GM23248 (cell line): ENCODE measurements around the gene KIAA1191. TPM values are rescaled to one million over a fixed set of nuclear protein-coding genes. Genes with fewer than 3 reads are reported as not detected.

Experiments used
- DNase-seq: peaks from one replicate; pipeline ENCODE4 v3.0.0-alpha.2; 2015
- H2AFZ ChIP-seq: fragments of 200-600 bp; sonication (generic); 2 replicates; pipeline ENCODE4 v1.6.1; 2016; ENCODE audit warnings: antibody characterized with exemption
- H3F3A ChIP-seq: fragments of 200-600 bp; sonication (generic); 2 replicates; pipeline ENCODE4 v1.6.1; 2016; ENCODE audit warnings: mild to moderate bottlenecking, antibody characterized with exemption, mixed run types; ENCODE audit not compliant: insufficient read depth
- H3K27ac ChIP-seq: fragments of 200-600 bp; sonication (generic); 2 replicates; pipeline ENCODE4 v1.5.1; 2016; ENCODE audit warnings: mild to moderate bottlenecking
- H3K27me3 ChIP-seq: fragments of 200-600 bp; sonication (generic); replicated peaks from 2 replicates; pipeline ENCODE4 v1.6.1; 2016; ENCODE audit warnings: mild to moderate bottlenecking; ENCODE audit not compliant: insufficient read depth
- H3K36me3 ChIP-seq: fragments of 200-600 bp; sonication (generic); 2 replicates; pipeline ENCODE4 v1.6.1; 2016; ENCODE audit warnings: low read depth, mild to moderate bottlenecking
- H3K4me1 ChIP-seq: fragments of 200-600 bp; sonication (generic); 2 replicates; pipeline ENCODE4 v1.6.1; 2016; ENCODE audit warnings: mild to moderate bottlenecking; ENCODE audit not compliant: insufficient read depth
- H3K4me2 ChIP-seq: fragments of 200-600 bp; sonication (generic); one replicate; pipeline ENCODE4 v1.6.1; 2016; ENCODE audit warnings: mild to moderate bottlenecking; ENCODE audit not compliant: unreplicated experiment
- H3K4me3 ChIP-seq: fragments of 200-600 bp; sonication (generic); 2 replicates; pipeline ENCODE4 v1.5.1; 2016; ENCODE audit warnings: mild to moderate bottlenecking
- H3K79me2 ChIP-seq: fragments of 200-600 bp; sonication (generic); 2 replicates; pipeline ENCODE4 v1.6.1; 2016; ENCODE audit warnings: mild to moderate bottlenecking; ENCODE audit not compliant: insufficient read depth
- H3K9ac ChIP-seq: fragments of 200-600 bp; sonication (generic); 2 replicates; pipeline ENCODE4 v1.6.1; 2016; ENCODE audit warnings: mild to moderate bottlenecking
- H3K9me2 ChIP-seq: fragments of 200-600 bp; sonication (generic); 2 replicates; pipeline ENCODE4 v1.6.1; 2016; ENCODE audit warnings: mixed run types, mild to moderate bottlenecking, moderate library complexity; ENCODE audit not compliant: insufficient read depth
- H3K9me3 ChIP-seq: fragments of 200-600 bp; sonication (generic); one replicate; pipeline ENCODE4 v1.6.1; 2017; ENCODE audit warnings: low read depth
- H4K20me1 ChIP-seq: fragments of 200-600 bp; sonication (generic); 2 replicates; pipeline ENCODE4 v1.6.0; 2016; ENCODE audit not compliant: insufficient read depth
- EZH2 ChIP-seq: fragments of 200-600 bp; sonication (generic); IDR thresholded peaks from 2 replicates; pipeline ENCODE4 v1.6.1; 2018; ENCODE audit warnings: antibody characterized with exemption, mild to moderate bottlenecking; ENCODE audit not compliant: insufficient read depth, poor library complexity, severe bottlenecking
- EZH2phosphoT487 ChIP-seq: fragments of 200-600 bp; sonication (generic); IDR thresholded peaks from 2 replicates; pipeline ENCODE4 v1.6.1; 2018; ENCODE audit warnings: antibody characterized with exemption, moderate library complexity, mild to moderate bottlenecking, low read depth; ENCODE audit not compliant: insufficient read depth
- WGBS, 2 experiments: methylation state at CpG; one replicate each; pipeline ENCODE4 v1.1.6; 2015 to 2017; ENCODE audit warnings: low lambda C conversion rate in 2 of 2, low coverage in 1 of 2; ENCODE audit errors: missing lambda C conversion rate in 2 of 2; 5-methylcytosine and 5-hydroxymethylcytosine counted together
- in situ Hi-C: fragments of 300-500 bp; cut with MboI; formaldehyde crosslinking; loops from 2 replicates; pipeline ENCODE4 v1.15.0; 2020
- polyA plus RNA-seq: library from polyadenylated mRNA; unstranded; fragments of >200 nt; fragmentation: Nextera tagmentation; extraction: Ambion mirVana; gene quantifications from 2 replicates; pipeline ENCODE4 v1.2.1, GENCODE V29; 2016
- total RNA-seq: library from RNA; depleted of rRNA; stranded (reverse); fragments of >200 nt; shearing (Covaris generic); gene quantifications from 2 replicates; pipeline ENCODE4 v1.2.3, GENCODE V29; 2014

Gene KIAA1191
- total and polyA plus RNA-seq, 2 experiments from 2014 or later, result 110 to 114 TPM

DNA sequence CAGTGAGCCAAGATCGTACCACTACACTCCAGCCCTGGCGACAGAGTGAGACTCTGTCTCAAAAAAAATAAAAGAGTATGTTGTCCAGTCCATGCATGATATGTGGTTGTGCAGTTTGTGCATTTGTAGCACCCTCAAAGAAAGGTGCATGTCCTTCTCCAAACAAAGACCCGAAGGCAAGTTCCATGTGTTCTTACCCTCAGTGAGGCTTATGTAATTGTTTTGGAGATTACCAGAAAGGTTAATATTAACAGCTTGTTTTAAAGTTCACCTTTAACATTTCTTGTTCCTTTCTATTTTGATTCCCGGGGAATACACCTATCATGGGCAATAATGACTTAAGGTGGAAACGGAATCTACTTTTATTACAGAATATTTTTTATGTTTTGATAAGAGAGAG, 22.3 kb downstream of the KIAA1191 start:
- Histone ChIP-seq H3K79me2 (no peaks in the 10 kb centered on the region), H3K36me3 (no peaks in the 10 kb centered on the region), H3K9me2 (no peaks in the 10 kb centered on the region), H2AFZ (no peak overlapping the region), H3K4me2 (no peak overlapping the region), H3K4me3 (no peak overlapping the region), H3K27ac (no peak overlapping the region), H3K9me3 (no peaks in the 10 kb centered on the region), H3K9ac (no peak overlapping the region), H4K20me1 (no peaks in the 10 kb centered on the region), H3F3A (peaks cover 23% of the 10 kb centered on the region), H3K4me1 (no peaks in the 10 kb centered on the region), H3K27me3 (no peaks in the 10 kb centered on the region)
- no peak for DNase-seq
- WGBS, 2 experiments, result 81 to 82% methylated on average over 5 of the region's 5 CpGs
- in situ Hi-C loops, result loop anchor here (25.0 kb wide), 1 partner anchor 602 kb away; no protein-coding TSS in a partner anchor
- TF ChIP-seq EZH2 (no peak), EZH2phosphoT487 (no peak)

DNA sequence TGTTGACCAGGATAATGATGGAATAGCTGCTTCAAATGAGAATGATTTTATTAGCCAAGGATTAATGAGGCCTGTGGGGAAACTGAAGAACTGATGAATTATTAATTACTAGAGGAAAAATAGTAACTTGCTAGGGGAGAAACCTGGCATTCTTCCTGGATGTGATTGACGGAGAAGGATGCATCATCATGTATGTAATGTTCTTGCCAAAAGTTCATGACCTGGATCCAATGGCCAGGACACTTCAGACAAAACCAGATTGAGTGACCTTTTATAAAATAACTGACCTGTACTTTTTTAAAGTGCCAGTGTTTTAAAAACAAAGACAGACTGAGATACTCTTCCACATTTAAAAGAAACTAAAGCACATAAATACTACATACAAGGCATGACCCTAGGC, 23.7 kb downstream of the KIAA1191 start:
- Histone ChIP-seq H3K9me3 (no peaks in the 10 kb centered on the region), H3K4me2 (no peak overlapping the region), H2AFZ (no peak overlapping the region), H3K27ac (no peak overlapping the region), H3F3A (peaks cover 9% of the 10 kb centered on the region; the same call in 1 of the 2 replicates), H3K27me3 (no peaks in the 10 kb centered on the region), H4K20me1 (no peaks in the 10 kb centered on the region), H3K79me2 (no peaks in the 10 kb centered on the region), H3K36me3 (no peaks in the 10 kb centered on the region), H3K4me1 (no peaks in the 10 kb centered on the region), H3K9me2 (no peaks in the 10 kb centered on the region), H3K9ac (no peak overlapping the region), H3K4me3 (no peak overlapping the region)
- WGBS, 2 experiments, result 55 to 61% methylated on average over 1 of the region's 1 CpG
- no peak for DNase-seq
- in situ Hi-C loops, result loop anchor here (25.0 kb wide), 1 partner anchor 601 kb away; no protein-coding TSS in a partner anchor
- no peak for TF ChIP-seq EZH2
- TF ChIP-seq EZH2phosphoT487, result no peak

DNA sequence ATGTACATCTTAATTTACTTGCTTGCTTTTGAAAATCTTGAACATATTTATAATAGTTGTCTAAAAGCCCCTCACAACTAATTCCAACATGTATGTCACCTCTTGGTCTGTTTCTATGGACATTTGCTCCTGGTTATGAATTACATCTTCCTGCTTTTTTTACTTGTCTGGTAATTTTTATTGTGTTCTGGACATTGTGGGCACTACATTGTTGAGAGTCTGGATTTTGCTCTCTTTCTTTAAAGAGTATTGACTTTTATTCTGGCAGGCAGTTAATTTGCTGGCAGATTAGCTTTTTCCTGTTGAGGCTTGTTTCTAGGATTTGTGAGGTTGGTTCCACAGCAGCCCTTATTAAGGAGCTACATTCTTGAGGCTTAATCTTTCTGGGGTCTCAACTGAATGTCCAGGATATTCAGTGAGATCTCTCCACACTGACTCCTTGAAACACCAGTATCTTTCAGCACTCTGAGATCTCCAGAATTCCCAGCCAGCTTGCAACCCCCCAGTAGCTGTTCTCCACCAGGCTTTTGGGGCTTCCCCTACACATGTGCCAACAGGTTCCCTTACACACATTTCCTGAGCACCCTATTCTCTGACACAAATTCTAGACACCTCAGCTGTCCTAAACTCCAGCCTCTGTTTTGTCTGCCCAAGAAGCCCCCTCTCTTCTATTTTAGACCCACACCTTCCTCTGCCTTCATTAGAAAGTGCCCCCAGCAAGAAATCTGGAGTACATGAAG, 27.4 kb downstream of the KIAA1191 start:
- no peak overlapping the region for H3K27ac ChIP-seq
- no peak overlapping the region for H3K4me2 ChIP-seq
- H3K9ac ChIP-seq, result no peak overlapping the region
- TF ChIP-seq EZH2 (no peak), EZH2phosphoT487 (no peak)
- H3F3A ChIP-seq, result no peaks in the 10 kb centered on the region
- in situ Hi-C loops, result loop anchor here (25.0 kb wide), 1 partner anchor 597 kb away; no protein-coding TSS in a partner anchor
- no peaks in the 10 kb centered on the region for H3K9me3 ChIP-seq
- no peak overlapping the region for H3K4me3 ChIP-seq
- H3K36me3 ChIP-seq, result no peaks in the 10 kb centered on the region
- H4K20me1 ChIP-seq, result no peaks in the 10 kb centered on the region
- no peaks in the 10 kb centered on the region for H3K4me1 ChIP-seq
- H2AFZ ChIP-seq, result no peak overlapping the region
- DNase-seq, result no peak
- no peaks in the 10 kb centered on the region for H3K79me2 ChIP-seq
- H3K9me2 ChIP-seq, result no peaks in the 10 kb centered on the region
- no peaks in the 10 kb centered on the region for H3K27me3 ChIP-seq

DNA sequence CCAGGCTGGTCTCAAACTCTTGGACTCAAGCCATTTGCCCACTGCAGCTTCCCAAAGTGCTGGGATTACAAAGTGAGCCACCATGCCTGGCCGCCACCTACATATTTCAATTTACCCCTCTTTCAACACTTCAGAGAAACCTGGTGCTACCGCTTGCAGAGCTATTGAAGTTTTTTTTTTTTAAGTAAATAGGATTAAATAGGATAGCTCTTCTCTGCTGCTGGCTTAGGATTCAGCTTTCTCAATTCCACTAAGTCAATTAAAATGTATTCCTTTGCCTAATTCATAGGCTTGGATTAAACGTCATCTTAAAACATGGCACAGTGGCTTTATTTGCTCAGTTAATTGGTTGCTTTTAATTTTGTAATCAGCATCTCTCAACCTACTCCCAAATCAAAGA, 41.0 kb downstream of the KIAA1191 start:
- Histone ChIP-seq H3K9ac (no peak overlapping the region), H3F3A (no peaks in the 10 kb centered on the region), H3K27me3 (no peaks in the 10 kb centered on the region), H3K36me3 (0 out of 2 replicates have a peak, but pooled peaks cover 4% of the 10 kb centered on the region), H2AFZ (no peak overlapping the region), H3K79me2 (no peaks in the 10 kb centered on the region), H3K9me2 (no peaks in the 10 kb centered on the region), H3K4me1 (no peaks in the 10 kb centered on the region), H3K4me3 (no peak overlapping the region), H3K4me2 (no peak overlapping the region), H3K9me3 (no peaks in the 10 kb centered on the region), H4K20me1 (no peaks in the 10 kb centered on the region), H3K27ac (no peak overlapping the region)
- TF ChIP-seq EZH2phosphoT487 (no peak), EZH2 (no peak)
- no peak for DNase-seq
- in situ Hi-C loops, result no loop called here
- 98 to 99% methylated on average over 3 of the region's 3 CpGs for WGBS, 2 experiments
